HUES64 (cell line): ENCODE data around the gene SPSB3.

ENCODE experiments used
- H3K27ac ChIP-seq: 2 replicates; pipeline ENCODE4 v1.7.0; 2013; ENCODE audit warnings: low read depth, low read length, inconsistent platforms
- H3K27me3 ChIP-seq: 2 replicates; pipeline ENCODE4 v1.6.1; 2013; ENCODE audit warnings: mild to moderate bottlenecking, low read length; ENCODE audit not compliant: insufficient read depth
- H3K36me3 ChIP-seq: 2 replicates; pipeline ENCODE4 v1.6.1; 2013; ENCODE audit warnings: mild to moderate bottlenecking, low read length; ENCODE audit not compliant: insufficient read depth
- H3K4me1 ChIP-seq: 2 replicates; pipeline ENCODE4 v1.6.1; 2013; ENCODE audit warnings: mild to moderate bottlenecking, low read length, moderate library complexity; ENCODE audit not compliant: insufficient read depth
- H3K4me3 ChIP-seq: 2 replicates; pipeline ENCODE4 v1.5.1; 2013; ENCODE audit warnings: mild to moderate bottlenecking, low read length, moderate library complexity
- H3K9ac ChIP-seq: 2 replicates; pipeline ENCODE4 v1.6.1; 2013; ENCODE audit warnings: mild to moderate bottlenecking, low read depth, low read length
- H3K9me3 ChIP-seq: 2 replicates; pipeline ENCODE4 v1.6.1; 2013; ENCODE audit warnings: low read depth, low read length; ENCODE audit not compliant: insufficient read depth
- WGBS: fragments of 150-250, 120-280 bp; methylation state at CpG from one replicate; pipeline ENCODE4 v1.1.7; 2013; ENCODE audit warnings: missing lambda C conversion rate; 5-methylcytosine and 5-hydroxymethylcytosine counted together

Gene SPSB3

GRCh38 chr16:1786242-1787055 is 4.1 kb upstream of the SPSB3 start:
- no peak overlapping the region for H3K27ac ChIP-seq
- no peaks in the 10 kb centered on the region for H3K27me3 ChIP-seq
- no peak overlapping the region for H3K9ac ChIP-seq
- H3K9me3 ChIP-seq, result no peaks in the 10 kb centered on the region
- 95% methylated on average over 51 of the region's 51 CpGs for WGBS
- no peak overlapping the region for H3K4me3 ChIP-seq
- H3K36me3 ChIP-seq, result peaks cover 30% of the 10 kb centered on the region
- H3K4me1 ChIP-seq, result no peaks in the 10 kb centered on the region; the same call in 1 of the 2 replicates

- H3K27me3 ChIP-seq, result no peaks in the 10 kb centered on the region
- no peak overlapping the region for H3K9ac ChIP-seq
- H3K9me3 ChIP-seq, result no peaks in the 10 kb centered on the region
- H3K4me1 ChIP-seq, result no peaks in the 10 kb centered on the region; the same call in 1 of the 2 replicates
- WGBS, result 94% methylated on average over 14 of the region's 14 CpGs
- no peak overlapping the region for H3K4me3 ChIP-seq
- no peak overlapping the region for H3K27ac ChIP-seq
- peaks cover 34% of the 10 kb centered on the region for H3K36me3 ChIP-seq
Measured at GRCh38 chr16:1785846-1786170, 3.4 kb upstream of the SPSB3 start.

GRCh38 chr16:1784977-1785845 is 2.8 kb upstream of the SPSB3 start:
- H3K36me3 ChIP-seq, result peaks cover 36% of the 10 kb centered on the region
- no peak overlapping the region for H3K9ac ChIP-seq
- H3K4me3 ChIP-seq, result no peak overlapping the region
- H3K27me3 ChIP-seq, result no peaks in the 10 kb centered on the region
- H3K27ac ChIP-seq, result no peak overlapping the region
- no peaks in the 10 kb centered on the region for H3K9me3 ChIP-seq
- H3K4me1 ChIP-seq, result no peaks in the 10 kb centered on the region; the same call in 1 of the 2 replicates
- WGBS, result 97% methylated on average over 26 of the region's 26 CpGs

- Histone ChIP-seq H3K4me1 (no peaks in the 10 kb centered on the region; the same call in 1 of the 2 replicates), H3K27me3 (no peaks in the 10 kb centered on the region), H3K27ac (peak overlapping the region; percentile 57; the same call in 1 of the 2 replicates), H3K4me3 (peak overlapping the region; percentile 98), H3K9me3 (no peaks in the 10 kb centered on the region), H3K36me3 (peaks cover 31% of the 10 kb centered on the region), H3K9ac (peak overlapping the region; percentile 85)
- 2% methylated on average over 70 of the region's 70 CpGs for WGBS
Measured at GRCh38 chr16:1781758-1782407, 488 bp downstream of the SPSB3 start.

- Histone ChIP-seq H3K27ac (no peak overlapping the region), H3K9ac (peak overlapping the region; percentile 85), H3K9me3 (no peaks in the 10 kb centered on the region), H3K36me3 (peaks cover 34% of the 10 kb centered on the region), H3K27me3 (no peaks in the 10 kb centered on the region), H3K4me3 (peak overlapping the region; percentile 98), H3K4me1 (no peaks in the 10 kb centered on the region; the same call in 1 of the 2 replicates)
- 86% methylated on average over 20 of the region's 20 CpGs for WGBS
Measured at GRCh38 chr16:1781254-1781653, 1.1 kb downstream of the SPSB3 start.

GRCh38 chr16:1780677-1781072 is 1.7 kb downstream of the SPSB3 start:
- H3K36me3 ChIP-seq, result peaks cover 35% of the 10 kb centered on the region
- WGBS, result 90% methylated on average over 6 of the region's 6 CpGs
- no peaks in the 10 kb centered on the region; the same call in 1 of the 2 replicates for H3K4me1 ChIP-seq
- H3K27me3 ChIP-seq, result no peaks in the 10 kb centered on the region
- H3K9me3 ChIP-seq, result no peaks in the 10 kb centered on the region
- peak overlapping the region; percentile 98; the same call in 1 of the 2 replicates for H3K4me3 ChIP-seq
- H3K27ac ChIP-seq, result no peak overlapping the region
- no peak overlapping the region for H3K9ac ChIP-seq

- Histone ChIP-seq H3K4me1 (no peaks in the 10 kb centered on the region; the same call in 1 of the 2 replicates), H3K27ac (no peak overlapping the region), H3K9me3 (no peaks in the 10 kb centered on the region), H3K4me3 (no peak overlapping the region), H3K36me3 (peaks cover 36% of the 10 kb centered on the region), H3K9ac (no peak overlapping the region), H3K27me3 (no peaks in the 10 kb centered on the region)
- WGBS, result 92% methylated on average over 27 of the region's 27 CpGs
Measured at GRCh38 chr16:1779741-1780676, 2.4 kb downstream of the SPSB3 start.

- H3K4me3 ChIP-seq, result no peak overlapping the region
- H3K36me3 ChIP-seq, result peaks cover 35% of the 10 kb centered on the region
- no peaks in the 10 kb centered on the region for H3K27me3 ChIP-seq
- 93% methylated on average over 8 of the region's 8 CpGs for WGBS
- H3K9me3 ChIP-seq, result no peaks in the 10 kb centered on the region
- H3K9ac ChIP-seq, result no peak overlapping the region
- H3K27ac ChIP-seq, result no peak overlapping the region
- H3K4me1 ChIP-seq, result no peaks in the 10 kb centered on the region; the same call in 1 of the 2 replicates
Measured at GRCh38 chr16:1779234-1779701, 3.1 kb downstream of the SPSB3 start.

GRCh38 chr16:1778200-1779179 is 3.9 kb downstream of the SPSB3 start:
- H3K4me1 ChIP-seq, result no peaks in the 10 kb centered on the region; the same call in 1 of the 2 replicates
- H3K36me3 ChIP-seq, result peaks cover 35% of the 10 kb centered on the region
- no peak overlapping the region for H3K9ac ChIP-seq
- no peaks in the 10 kb centered on the region for H3K9me3 ChIP-seq
- no peaks in the 10 kb centered on the region for H3K27me3 ChIP-seq
- no peak overlapping the region for H3K27ac ChIP-seq
- 91% methylated on average over 34 of the region's 34 CpGs for WGBS
- H3K4me3 ChIP-seq, result no peak overlapping the region
